ENCODE measurements around the gene MAP2K1. TPM values are rescaled to one million over a fixed set of nuclear protein-coding genes. Genes with fewer than 3 reads are reported as not detected.

MAP2K1 gene
- polyA plus RNA-seq, 1 donor (not counting 4 experiments of a cell fraction or from before 2014, with no cell fraction given): 73.8 TPM

GRCh38 chr15:66488525-66488924 is 101.8 kb downstream of the MAP2K1 start:
- Histone ChIP-seq H3K36me3 (ENCODE audit: control insufficient read depth in 2 of 2, extremely low read depth in 1 of 2, insufficient read depth in 2 of 2, low read length in 2 of 2) (peaks cover 23 to 41% of the 10 kb centered on the region in 2 experiments), H3K9me1 (ENCODE audit: control insufficient read depth, extremely low read depth, insufficient read depth, low read length) (no peaks in the 10 kb centered on the region), H3K4me3 (ENCODE audit: control insufficient read depth in 2 of 3, extremely low read depth in 1 of 3, insufficient read depth in 2 of 3, low read depth in 1 of 3, low read length in 3 of 3) (no peak overlapping the region), H3K79me2 (ENCODE audit: control insufficient read depth, insufficient read depth, low read length) (peaks cover 6% of the 10 kb centered on the region), H3K4me2 (ENCODE audit: control insufficient read depth, extremely low read depth, insufficient read depth, low read depth, low read length) (no peak overlapping the region), H4K20me1 (ENCODE audit: control insufficient read depth, extremely low read depth, insufficient read depth, low read length) (no peaks in the 10 kb centered on the region), H3K9me3 (ENCODE audit: control insufficient read depth, low read depth, low read length) (no peaks in the 10 kb centered on the region), H3K27ac (ENCODE audit: control insufficient read depth, insufficient read depth, low read length) (no peak overlapping the region), H3K27me3 (ENCODE audit: control insufficient read depth, extremely low read depth, insufficient read depth, low read length) (no peaks in the 10 kb centered on the region), H3K4me1 (ENCODE audit: control insufficient read depth, extremely low read depth, insufficient read depth, low read length) (peaks cover 2% of the 10 kb centered on the region), H2AFZ (ENCODE audit: control insufficient read depth, low read length) (no peak overlapping the region), H3K9ac (ENCODE audit: control insufficient read depth, extremely low read depth, insufficient read depth, low read length) (no peak overlapping the region)
- TF ChIP-seq EZH2 (IDR thresholded peaks at IDR 0.05; ENCODE audit: low read length) (no peak), CTCF (optimal IDR thresholded peaks at IDR 0.05 in 1 of 3, IDR thresholded peaks at IDR 0.05 in 1 of 3, conservative IDR thresholded peaks at IDR 0.05 in 1 of 3; ENCODE audit: extremely low read depth in 1 of 3, insufficient read depth in 2 of 3, low read length in 3 of 3) (no peak)
- no peak for DNase-seq (ENCODE audit: low read depth, low spot score)
- dilution Hi-C loops (cut with MboI; ENCODE audit: extremely low pct_ligation_motif_present, low sequenced_read_pairs): no loop called here
- no peak for FAIRE-seq

GRCh38 chr15:66489179-66489791 is 102.6 kb downstream of the MAP2K1 start:
- no peak for FAIRE-seq
- Histone ChIP-seq H3K27ac (ENCODE audit: control insufficient read depth, insufficient read depth, low read length) (no peak overlapping the region), H3K4me3 (ENCODE audit: control insufficient read depth in 2 of 3, extremely low read depth in 1 of 3, insufficient read depth in 2 of 3, low read depth in 1 of 3, low read length in 3 of 3) (no peak overlapping the region), H3K4me1 (ENCODE audit: control insufficient read depth, extremely low read depth, insufficient read depth, low read length) (peaks cover 2% of the 10 kb centered on the region), H4K20me1 (ENCODE audit: control insufficient read depth, extremely low read depth, insufficient read depth, low read length) (no peaks in the 10 kb centered on the region), H2AFZ (ENCODE audit: control insufficient read depth, low read length) (no peak overlapping the region), H3K36me3 (ENCODE audit: control insufficient read depth in 2 of 2, extremely low read depth in 1 of 2, insufficient read depth in 2 of 2, low read length in 2 of 2) (peaks cover 23 to 43% of the 10 kb centered on the region in 2 experiments), H3K9me3 (ENCODE audit: control insufficient read depth, low read depth, low read length) (no peaks in the 10 kb centered on the region), H3K9ac (ENCODE audit: control insufficient read depth, extremely low read depth, insufficient read depth, low read length) (no peak overlapping the region), H3K4me2 (ENCODE audit: control insufficient read depth, extremely low read depth, insufficient read depth, low read depth, low read length) (no peak overlapping the region), H3K79me2 (ENCODE audit: control insufficient read depth, insufficient read depth, low read length) (peaks cover 6% of the 10 kb centered on the region), H3K27me3 (ENCODE audit: control insufficient read depth, extremely low read depth, insufficient read depth, low read length) (no peaks in the 10 kb centered on the region), H3K9me1 (ENCODE audit: control insufficient read depth, extremely low read depth, insufficient read depth, low read length) (no peaks in the 10 kb centered on the region)
- no peak for TF ChIP-seq CTCF (optimal IDR thresholded peaks at IDR 0.05 in 1 of 3, IDR thresholded peaks at IDR 0.05 in 1 of 3, conservative IDR thresholded peaks at IDR 0.05 in 1 of 3; ENCODE audit: extremely low read depth in 1 of 3, insufficient read depth in 2 of 3, low read length in 3 of 3)
- no peak for TF ChIP-seq EZH2 (IDR thresholded peaks at IDR 0.05; ENCODE audit: low read length)
- dilution Hi-C loops (cut with MboI; ENCODE audit: extremely low pct_ligation_motif_present, low sequenced_read_pairs): no loop called here
- DNase-seq (ENCODE audit: low read depth, low spot score): no peak
